Measurements from ENCODE around the gene CHAD.

DNA sequence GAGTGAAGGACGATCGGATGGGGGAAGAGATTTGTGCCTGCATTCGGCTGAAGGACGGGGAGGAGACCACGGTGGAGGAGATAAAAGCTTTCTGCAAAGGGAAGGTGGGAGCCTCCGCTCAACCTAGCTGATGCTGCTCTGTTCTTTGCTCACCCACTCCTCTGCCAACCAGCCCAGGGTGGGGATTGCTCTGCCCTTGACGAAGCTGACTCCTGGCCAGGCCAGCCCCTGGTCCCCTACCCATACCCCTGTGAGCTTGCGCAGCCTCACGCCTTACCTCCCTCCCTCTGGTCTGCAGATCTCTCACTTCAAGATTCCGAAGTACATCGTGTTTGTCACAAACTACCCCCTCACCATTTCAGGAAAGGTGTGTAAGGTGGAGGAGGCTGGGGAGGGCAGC is 5.2 kb upstream of the CHAD start:
- TF ChIP-seq, protein P1, sequence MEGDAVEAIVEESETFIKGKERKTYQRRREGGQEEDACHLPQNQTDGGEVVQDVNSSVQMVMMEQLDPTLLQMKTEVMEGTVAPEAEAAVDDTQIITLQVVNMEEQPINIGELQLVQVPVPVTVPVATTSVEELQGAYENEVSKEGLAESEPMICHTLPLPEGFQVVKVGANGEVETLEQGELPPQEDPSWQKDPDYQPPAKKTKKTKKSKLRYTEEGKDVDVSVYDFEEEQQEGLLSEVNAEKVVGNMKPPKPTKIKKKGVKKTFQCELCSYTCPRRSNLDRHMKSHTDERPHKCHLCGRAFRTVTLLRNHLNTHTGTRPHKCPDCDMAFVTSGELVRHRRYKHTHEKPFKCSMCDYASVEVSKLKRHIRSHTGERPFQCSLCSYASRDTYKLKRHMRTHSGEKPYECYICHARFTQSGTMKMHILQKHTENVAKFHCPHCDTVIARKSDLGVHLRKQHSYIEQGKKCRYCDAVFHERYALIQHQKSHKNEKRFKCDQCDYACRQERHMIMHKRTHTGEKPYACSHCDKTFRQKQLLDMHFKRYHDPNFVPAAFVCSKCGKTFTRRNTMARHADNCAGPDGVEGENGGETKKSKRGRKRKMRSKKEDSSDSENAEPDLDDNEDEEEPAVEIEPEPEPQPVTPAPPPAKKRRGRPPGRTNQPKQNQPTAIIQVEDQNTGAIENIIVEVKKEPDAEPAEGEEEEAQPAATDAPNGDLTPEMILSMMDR (optimal IDR thresholded peaks at IDR 0.05 in 1 of 3, IDR thresholded peaks at IDR 0.05 in 1 of 3, conservative IDR thresholded peaks at IDR 0.05 in 1 of 3; ENCODE audit: extremely low read depth in 1 of 3, insufficient read depth in 2 of 3, low read length in 3 of 3): no peak
- no peak for TF ChIP-seq EZH2 (IDR thresholded peaks at IDR 0.05; ENCODE audit: low read length)

Data from keratinocyte (primary cell).